Left ventricle myocardium inferior (tissue), 1 donor: Measurements from ENCODE around the gene RASA3. TPM values are rescaled to one million over a fixed set of nuclear protein-coding genes. Genes with fewer than 3 reads are reported as not detected.

Source experiments
- DNase-seq: peaks from one replicate; pipeline ENCODE4 v3.0.0-alpha.2; 2020
- H3K27ac ChIP-seq: fragments of 200-600 bp; replicated peaks from 2 replicates; pipeline ENCODE4 v1.8.0; 2021
- H3K27me3 ChIP-seq: fragments of 200-600 bp; 2 replicates; pipeline ENCODE4 v1.8.0; 2021; ENCODE audit warnings: low read depth
- H3K36me3 ChIP-seq: fragments of 200-600 bp; 2 replicates; pipeline ENCODE4 v1.8.0; 2021
- H3K4me1 ChIP-seq: fragments of 200-600 bp; 2 replicates; pipeline ENCODE4 v1.8.0; 2021
- H3K4me3 ChIP-seq: fragments of 200-600 bp; 2 replicates; pipeline ENCODE4 v1.8.0; 2021; ENCODE audit warnings: mild to moderate bottlenecking, moderate library complexity
- H3K9me3 ChIP-seq: fragments of 200-600 bp; replicated peaks from 2 replicates; pipeline ENCODE4 v1.8.0; 2021
- CTCF ChIP-seq: fragments of 200-600 bp; IDR thresholded peaks from 2 replicates; pipeline ENCODE4 v1.8.0; 2021; ENCODE audit warnings: antibody characterized with exemption, mild to moderate bottlenecking, borderline replicate concordance
- intact Hi-C: fragments of 100-400 bp; cut with micrococcal nuclease; formaldehyde crosslinking; loops from one replicate; pipeline ENCODE4 v1.11.0; 2022
- total RNA-seq: library from RNA; stranded (reverse); fragmentation: NEBNext Ultra II Directional; extraction: Animal tissue kit (Norgen Biotek cat#: 25700); gene quantifications from one replicate; pipeline ENCODE4 v1.2.1, GENCODE V29; 2021
- donor health status: DM: no; HTN: yes; CAD: no; lungs with severe emphysema.

RASA3 gene
- total RNA-seq, 1 donor from 2014 or later: 9.5 TPM

DNA sequence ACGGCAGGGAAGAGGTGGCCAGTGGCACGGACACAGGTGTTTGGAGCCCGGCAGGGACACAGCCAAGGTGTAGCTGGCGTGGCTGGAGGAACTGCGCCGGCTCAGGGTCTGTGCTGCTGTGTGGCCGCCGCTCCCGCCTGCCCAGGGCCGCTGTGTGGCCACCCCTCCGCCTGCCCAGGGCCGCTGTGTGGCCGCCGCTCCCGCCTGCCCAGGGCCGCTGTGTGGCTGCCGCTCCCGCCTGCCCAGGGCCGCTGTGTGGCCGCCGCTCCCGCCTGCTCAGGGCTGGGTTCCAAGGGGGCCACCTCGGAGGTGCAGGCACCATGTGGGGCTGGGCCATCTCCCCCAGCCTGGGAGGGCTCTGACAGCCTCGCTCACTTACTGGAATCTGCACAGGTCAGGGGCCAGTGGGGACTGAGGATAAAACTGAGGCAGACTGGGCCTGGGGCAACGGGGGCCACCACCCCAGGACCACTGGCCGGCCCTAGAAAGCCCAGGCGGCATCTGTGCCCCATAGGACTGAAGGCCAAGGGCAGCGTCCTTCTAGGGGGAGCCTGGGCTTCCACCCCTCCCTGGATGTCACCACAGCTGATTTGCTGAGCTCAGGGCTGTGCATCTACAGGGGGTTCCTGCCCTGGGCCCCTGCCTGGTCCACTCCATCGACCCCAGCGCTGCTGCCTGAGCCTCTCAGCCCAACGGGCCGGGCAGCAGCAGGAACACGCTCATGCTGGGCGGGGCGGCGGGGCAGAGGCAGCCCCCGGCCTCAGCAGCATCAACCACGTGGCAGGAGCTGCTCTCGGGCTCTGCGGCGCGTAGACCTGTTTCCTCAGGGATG is 180.1 kb downstream of the RASA3 start:
- no peaks in the 10 kb centered on the region for H3K36me3 ChIP-seq
- DNase-seq: peak; percentile 17
- no peak overlapping the region for H3K4me3 ChIP-seq
- no peak for TF ChIP-seq CTCF
- intact Hi-C loops: no loop called here
- no peak overlapping the region for H3K27ac ChIP-seq
- H3K4me1 ChIP-seq: peaks cover 11% of the 10 kb centered on the region
- no peaks in the 10 kb centered on the region for H3K9me3 ChIP-seq
- no peaks in the 10 kb centered on the region for H3K27me3 ChIP-seq

DNA sequence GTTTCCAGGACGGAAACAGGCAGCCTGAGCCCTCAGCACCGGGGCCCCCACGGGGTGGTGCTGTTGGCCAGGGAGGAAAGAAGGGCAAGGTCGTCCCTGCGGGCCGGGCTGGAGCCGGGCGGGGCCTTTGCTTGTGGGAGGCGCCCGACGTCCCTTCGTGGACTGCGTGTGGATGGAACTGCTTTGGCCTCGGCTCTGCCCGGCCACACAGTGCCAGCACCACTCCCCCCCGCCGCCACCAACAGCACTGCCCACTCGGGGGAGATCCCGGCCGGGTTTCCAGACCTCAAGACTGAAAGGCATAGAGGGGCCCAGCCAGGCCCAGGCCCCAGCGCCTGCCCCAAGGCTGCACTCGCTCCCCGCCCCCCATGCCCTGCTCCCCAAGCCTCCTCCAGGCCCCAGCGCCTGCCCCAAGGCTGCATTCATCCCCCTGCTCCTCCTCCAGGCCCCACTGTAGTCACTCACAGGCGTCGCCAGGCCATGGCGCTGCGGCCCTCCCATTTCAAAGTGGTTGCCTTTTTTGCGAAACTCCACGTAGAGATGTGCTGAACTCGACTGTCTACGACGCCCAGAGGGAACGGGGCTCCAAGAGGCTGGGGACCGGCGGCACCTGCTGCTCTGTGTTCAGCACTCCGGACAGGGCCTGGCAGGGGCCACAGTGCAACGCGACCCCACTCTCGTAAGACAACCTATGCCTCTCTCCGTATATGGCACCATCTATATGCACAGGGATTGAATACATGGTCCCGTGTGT is 181.0 kb downstream of the RASA3 start:
- Histone ChIP-seq H3K4me3 (peak overlapping the region; percentile 49), H3K27ac (no peak overlapping the region)
- intact Hi-C loops: loop anchor here (2.0 kb wide), 1 partner anchor 275 kb away; no protein-coding TSS in a partner anchor

GRCh38 chr13:113950451-113951245 is 181.8 kb downstream of the RASA3 start:
- Histone ChIP-seq H3K36me3 (no peaks in the 10 kb centered on the region), H3K27me3 (no peaks in the 10 kb centered on the region), H3K4me3 (peak overlapping the region; percentile 49), H3K27ac (no peak overlapping the region), H3K9me3 (no peaks in the 10 kb centered on the region), H3K4me1 (peaks cover 11% of the 10 kb centered on the region)
- intact Hi-C loops: loop anchor here (2.0 kb wide), 1 partner anchor 276 kb away; no protein-coding TSS in a partner anchor
- DNase-seq: no peak
- TF ChIP-seq CTCF: no peak

More for the DNA sequence above, 181.0 kb downstream of the RASA3 start:
- Histone ChIP-seq H3K4me1 (peaks cover 11% of the 10 kb centered on the region), H3K27me3 (no peaks in the 10 kb centered on the region), H3K9me3 (no peaks in the 10 kb centered on the region), H3K36me3 (no peaks in the 10 kb centered on the region)
- TF ChIP-seq CTCF: peak; percentile 94
- peak; percentile 88 for DNase-seq

GRCh38 chr13:113949546-113949945 is 182.9 kb downstream of the RASA3 start:
- H3K27me3 ChIP-seq: no peaks in the 10 kb centered on the region
- intact Hi-C loops: no loop called here
- peaks cover 11% of the 10 kb centered on the region for H3K4me1 ChIP-seq
- H3K36me3 ChIP-seq: no peaks in the 10 kb centered on the region
- H3K27ac ChIP-seq: no peak overlapping the region
- TF ChIP-seq CTCF: no peak
- no peak overlapping the region for H3K4me3 ChIP-seq
- DNase-seq: peak; percentile 9
- H3K9me3 ChIP-seq: no peaks in the 10 kb centered on the region

- H3K4me1 ChIP-seq: peaks cover 11% of the 10 kb centered on the region
- H3K4me3 ChIP-seq: no peak overlapping the region
- no peaks in the 10 kb centered on the region for H3K36me3 ChIP-seq
- DNase-seq: peak; percentile 8
- no peaks in the 10 kb centered on the region for H3K9me3 ChIP-seq
- H3K27me3 ChIP-seq: no peaks in the 10 kb centered on the region
- intact Hi-C loops: no loop called here
- no peak for TF ChIP-seq CTCF
- H3K27ac ChIP-seq: no peak overlapping the region
Measured at GRCh38 chr13:113948034-113948742, 184.2 kb downstream of the RASA3 start.
